ENCODE measurements around the gene DHX8. TPM values are rescaled to one million over a fixed set of nuclear protein-coding genes. Genes with fewer than 3 reads are reported as not detected.

DHX8 gene
- total RNA-seq, 6 experiments from 2014 or later, result 14.1 to 18.6 (median 17.5) TPM

DNA sequence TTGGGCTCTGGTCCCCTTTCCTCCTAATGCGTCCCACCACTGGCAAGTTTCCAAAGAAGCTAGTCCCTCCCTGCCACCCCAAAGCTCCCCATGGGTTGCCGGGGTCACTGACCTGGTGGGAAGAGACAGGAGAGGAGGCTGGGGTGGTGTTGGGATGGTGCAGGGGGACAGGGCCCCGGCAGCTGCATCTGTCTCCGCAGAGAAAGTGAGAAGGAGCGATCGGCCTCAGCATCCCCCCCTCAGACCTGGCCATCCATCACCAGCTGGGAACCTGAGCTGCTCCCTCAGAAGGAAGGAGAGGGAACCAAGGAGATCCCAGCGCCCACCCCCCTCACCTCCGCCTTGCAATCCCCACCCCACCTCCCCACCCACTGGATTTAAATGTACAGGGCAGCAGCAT, 59.1 kb downstream of the DHX8 start:
- H3K36me3 ChIP-seq, result no peaks in the 10 kb centered on the region
- H3K27ac ChIP-seq, result no peak overlapping the region
- H3K27me3 ChIP-seq, result no peaks in the 10 kb centered on the region
- no peak overlapping the region for H3K4me3 ChIP-seq
- ATAC-seq (no peak), DNase-seq (no peak)
- H3K9me3 ChIP-seq, result no peaks in the 10 kb centered on the region
- TF ChIP-seq, protein P1, sequence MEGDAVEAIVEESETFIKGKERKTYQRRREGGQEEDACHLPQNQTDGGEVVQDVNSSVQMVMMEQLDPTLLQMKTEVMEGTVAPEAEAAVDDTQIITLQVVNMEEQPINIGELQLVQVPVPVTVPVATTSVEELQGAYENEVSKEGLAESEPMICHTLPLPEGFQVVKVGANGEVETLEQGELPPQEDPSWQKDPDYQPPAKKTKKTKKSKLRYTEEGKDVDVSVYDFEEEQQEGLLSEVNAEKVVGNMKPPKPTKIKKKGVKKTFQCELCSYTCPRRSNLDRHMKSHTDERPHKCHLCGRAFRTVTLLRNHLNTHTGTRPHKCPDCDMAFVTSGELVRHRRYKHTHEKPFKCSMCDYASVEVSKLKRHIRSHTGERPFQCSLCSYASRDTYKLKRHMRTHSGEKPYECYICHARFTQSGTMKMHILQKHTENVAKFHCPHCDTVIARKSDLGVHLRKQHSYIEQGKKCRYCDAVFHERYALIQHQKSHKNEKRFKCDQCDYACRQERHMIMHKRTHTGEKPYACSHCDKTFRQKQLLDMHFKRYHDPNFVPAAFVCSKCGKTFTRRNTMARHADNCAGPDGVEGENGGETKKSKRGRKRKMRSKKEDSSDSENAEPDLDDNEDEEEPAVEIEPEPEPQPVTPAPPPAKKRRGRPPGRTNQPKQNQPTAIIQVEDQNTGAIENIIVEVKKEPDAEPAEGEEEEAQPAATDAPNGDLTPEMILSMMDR (IDR thresholded peaks at IDR 0.05), result no peak
- TF ChIP-seq POLR2A (IDR thresholded peaks at IDR 0.05), result no peak
- peaks cover 0 to 15% (median 6%) of the 10 kb centered on the region in 4 donors for H3K4me1 ChIP-seq
- WGBS (ENCODE audit: insufficient coverage, low coverage, low lambda C conversion rate, missing lambda C conversion rate), result 74% methylated on average over 3 of the region's 8 CpGs
- intact Hi-C loops (cut with DNase I), result no loop called here

DNA sequence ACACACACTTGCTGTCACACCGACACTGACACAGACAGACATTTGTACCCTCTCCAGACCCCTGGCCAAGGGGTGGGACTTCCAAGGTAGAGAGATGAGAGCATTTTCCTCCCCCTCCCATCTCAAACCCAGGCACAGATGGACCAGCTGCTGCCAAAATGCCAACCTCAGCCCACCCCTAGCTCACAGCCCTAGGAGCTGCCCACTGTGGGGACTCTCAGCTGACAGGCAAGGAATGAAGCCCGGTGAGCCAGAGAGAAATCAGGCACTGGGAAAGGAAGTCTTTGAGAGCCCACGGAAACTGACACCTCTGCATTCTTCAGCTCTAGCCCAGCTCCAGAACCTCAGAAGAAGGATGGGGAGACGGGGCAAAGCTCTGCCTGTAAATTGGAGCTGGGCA, 59.5 kb downstream of the DHX8 start:
- intact Hi-C loops (cut with DNase I), result no loop called here
- Histone ChIP-seq H3K4me1 (peaks cover 0 to 15% (median 6%) of the 10 kb centered on the region in 4 donors), H3K27ac (no peak overlapping the region), H3K36me3 (no peaks in the 10 kb centered on the region), H3K4me3 (no peak overlapping the region), H3K27me3 (no peaks in the 10 kb centered on the region), H3K9me3 (no peaks in the 10 kb centered on the region)
- no peak for DNase-seq
- TF ChIP-seq POLR2A (IDR thresholded peaks at IDR 0.05), result no peak
- TF ChIP-seq, protein P1 (IDR thresholded peaks at IDR 0.05), result no peak
- 64% methylated on average over 2 of the region's 4 CpGs for WGBS (ENCODE audit: insufficient coverage, low coverage, low lambda C conversion rate, missing lambda C conversion rate)
- ATAC-seq, result no peak

DNA sequence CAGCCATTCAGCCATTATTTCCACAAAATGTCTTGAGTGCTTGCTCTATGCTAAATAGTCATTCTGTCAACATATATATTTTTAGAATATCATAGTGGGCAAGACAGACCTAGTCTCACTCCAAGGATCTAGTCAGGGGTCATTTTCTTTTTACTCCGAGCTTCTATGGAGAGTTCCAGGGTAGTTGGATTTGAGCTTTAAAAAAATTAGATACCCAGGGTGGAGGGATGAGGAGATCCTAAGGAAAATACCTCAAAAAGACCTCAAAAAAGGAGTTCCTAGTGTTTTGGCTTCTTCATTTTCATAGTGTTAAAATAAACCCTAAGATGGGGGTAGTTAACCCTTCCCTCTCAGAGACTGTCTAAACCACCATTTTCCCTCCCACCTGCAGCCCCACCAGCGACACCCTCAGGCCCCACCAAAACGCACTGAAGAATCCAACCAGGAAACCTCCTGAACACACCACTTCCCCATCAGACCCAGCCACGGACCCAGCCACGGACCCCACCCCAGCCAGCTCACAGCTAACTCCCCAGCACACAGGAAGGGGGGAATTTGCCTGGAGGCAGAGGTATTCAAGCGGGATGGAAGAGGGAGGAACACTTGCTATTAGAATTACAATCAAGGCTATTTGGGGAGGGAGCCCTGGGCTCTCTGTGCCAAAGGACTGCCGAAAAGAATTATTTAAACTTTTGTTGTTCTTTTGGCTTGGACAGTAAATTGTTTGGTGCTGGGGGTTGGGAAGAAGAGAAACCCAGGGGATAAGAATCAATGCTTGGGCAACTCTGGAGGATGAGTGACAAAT, 60.2 kb downstream of the DHX8 start:
- no peak overlapping the region for H3K27ac ChIP-seq
- TF ChIP-seq, protein P1 (IDR thresholded peaks at IDR 0.05), result no peak
- no peak for TF ChIP-seq POLR2A (IDR thresholded peaks at IDR 0.05)
- no peak for DNase-seq

DNA sequence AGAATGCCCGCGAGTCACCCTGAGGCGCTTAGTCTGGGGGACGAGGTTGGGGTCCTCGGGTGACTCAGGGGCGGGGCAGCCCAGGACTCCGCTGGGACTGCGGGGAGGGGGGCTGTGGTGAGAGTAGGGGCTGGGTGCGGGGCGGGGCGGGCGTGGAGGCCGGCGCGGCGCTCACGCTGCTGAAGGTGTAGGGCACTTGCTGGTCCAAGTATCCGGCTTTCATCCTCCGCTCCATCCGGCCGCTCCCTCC, 61.5 kb downstream of the DHX8 start:
- Histone ChIP-seq H3K4me1 (peaks cover 0 to 15% (median 6%) of the 10 kb centered on the region in 4 donors), H3K27ac (no peak overlapping the region), H3K4me3 (peak overlapping the region; percentile 43 to 59 (median 54)), H3K9me3 (no peaks in the 10 kb centered on the region), H3K36me3 (no peaks in the 10 kb centered on the region), H3K27me3 (no peaks in the 10 kb centered on the region)
- DNase-seq (peak in 2 of 3 donors; percentile 39 to 56), ATAC-seq (peak; percentile 31 to 47 (median 34))
- WGBS (ENCODE audit: insufficient coverage, low coverage, low lambda C conversion rate, missing lambda C conversion rate), result no CpG with 5 or more reads among the region's 21 CpGs
- TF ChIP-seq POLR2A (IDR thresholded peaks at IDR 0.05), result no peak
- TF ChIP-seq, protein P1 (IDR thresholded peaks at IDR 0.05), result no peak
- intact Hi-C loops (cut with DNase I), result no loop called here

More for the DNA sequence above, 60.2 kb downstream of the DHX8 start:
- intact Hi-C loops (cut with DNase I), result no loop called here
- Histone ChIP-seq H3K9me3 (no peaks in the 10 kb centered on the region), H3K36me3 (no peaks in the 10 kb centered on the region), H3K4me1 (peaks cover 0 to 15% (median 6%) of the 10 kb centered on the region in 4 donors), H3K4me3 (no peak overlapping the region), H3K27me3 (no peaks in the 10 kb centered on the region)
- WGBS (ENCODE audit: insufficient coverage, low coverage, low lambda C conversion rate, missing lambda C conversion rate), result 33% methylated on average over 7 of the region's 7 CpGs
- ATAC-seq, result no peak
